Common myeloid progenitor, CD34-positive (primary cell): Measurements from ENCODE around the gene FGF12.

Experiments used
- CTCF ChIA-PET: fragments of 350-600 bp; sonication (Branson Sonifier 250); formaldehyde crosslinking; loops from one replicate; lab custom pipeline; 2021; ENCODE audit warnings: antibody characterized with exemption; lab: Charles Lee
- POLR2A ChIA-PET: fragments of 350-600 bp; sonication (Branson Sonifier 250); formaldehyde crosslinking; loops from one replicate; lab custom pipeline; 2021; ENCODE audit warnings: antibody characterized with exemption; lab: Charles Lee
- DNase-seq, 3 donors: peaks; one replicate each; pipeline versions ENCODE4 v3.0.0 to v3.0.0-alpha.2; 2013
- H3K27ac ChIP-seq, 2 experiments: 1 replicate in 1 of 2; 2 replicates in 1 of 2; pipeline ENCODE4 v1.7.0; 2013; ENCODE audit warnings: inconsistent platforms in 2 of 2, low read length in 2 of 2, mild to moderate bottlenecking in 2 of 2, low read depth in 1 of 2, moderate library complexity in 1 of 2; ENCODE audit not compliant: severe bottlenecking in 2 of 2, insufficient read depth in 1 of 2, poor library complexity in 1 of 2
- H3K27me3 ChIP-seq, 5 experiments: replicated peaks in 2 of 5; 1 replicate in 3 of 5; 2 replicates in 2 of 5; pipeline versions ENCODE4 v1.6.1 to v1.7.0; 2013; ENCODE audit warnings: low read length in 4 of 5, mild to moderate bottlenecking in 2 of 5, moderate library complexity in 2 of 5, inconsistent platforms in 1 of 5; ENCODE audit not compliant: insufficient read depth in 5 of 5, control insufficient read depth in 4 of 5
- H3K36me3 ChIP-seq, 4 experiments: 1 replicate in 2 of 4; 2 replicates in 2 of 4; pipeline versions ENCODE4 v1.6.1 to v1.7.0; 2013; ENCODE audit warnings: low read length in 3 of 4, control low read depth in 1 of 4, mild to moderate bottlenecking in 1 of 4; ENCODE audit not compliant: control insufficient read depth in 4 of 4, insufficient read depth in 4 of 4
- H3K4me1 ChIP-seq, 4 experiments: 1 replicate in 3 of 4; 2 replicates in 1 of 4; pipeline versions ENCODE4 v1.6.1 to v1.7.1; 2013; ENCODE audit warnings: low read length in 3 of 4, mild to moderate bottlenecking in 3 of 4, control low read depth in 1 of 4, inconsistent platforms in 1 of 4, moderate library complexity in 1 of 4; ENCODE audit not compliant: control insufficient read depth in 4 of 4, insufficient read depth in 4 of 4; ENCODE audit errors: control extremely low read depth in 1 of 4
- H3K4me3 ChIP-seq, 7 experiments: 1 replicate in 4 of 7; 2 replicates in 3 of 7; pipeline versions ENCODE4 v1.5.1 to v1.7.0; 2013; ENCODE audit warnings: mild to moderate bottlenecking in 7 of 7, low read length in 6 of 7, moderate library complexity in 6 of 7, inconsistent platforms in 2 of 7, low read depth in 2 of 7, control low read depth in 1 of 7; ENCODE audit not compliant: insufficient read depth in 4 of 7, control insufficient read depth in 1 of 7; ENCODE audit errors: extremely low read depth in 1 of 7
- H3K9me3 ChIP-seq, 5 experiments: 1 replicate in 4 of 5; 2 replicates in 1 of 5; pipeline versions ENCODE4 v1.6.1 to v1.7.1; 2013; ENCODE audit warnings: low read length in 4 of 5, mild to moderate bottlenecking in 2 of 5, inconsistent platforms in 1 of 5, low read depth in 1 of 5, moderate library complexity in 1 of 5; ENCODE audit not compliant: control insufficient read depth in 4 of 5, insufficient read depth in 2 of 5; ENCODE audit errors: control extremely low read depth in 1 of 5
- WGBS: methylation state at CpG from one replicate; pipeline ENCODE4 v1.1.5; 2013; ENCODE audit not compliant: insufficient coverage; 5-methylcytosine and 5-hydroxymethylcytosine counted together

FGF12 gene

GRCh38 chr3:192128922-192129321 lies 598.4 kb downstream of the FGF12 start:
- ChIA-PET CTCF (interaction anchor here (1.1 to 4.8 kb wide), 3 partner anchors 8 to 315 kb away, joined by 3 to 37 read pairs (median 6); no protein-coding TSS in a partner anchor), POLR2A (no interaction called here)
- H3K4me3 ChIP-seq = no peak overlapping the region
- no peak overlapping the region for H3K27ac ChIP-seq
- no peaks in the 10 kb centered on the region for H3K4me1 ChIP-seq
- no peak for DNase-seq
- H3K27me3 ChIP-seq = peaks cover 0 to 2% (median 0%) of the 10 kb centered on the region in 5 experiments
- no CpG with 5 or more reads among the region's 4 CpGs for WGBS
- no peaks in the 10 kb centered on the region for H3K9me3 ChIP-seq
- no peaks in the 10 kb centered on the region for H3K36me3 ChIP-seq

GRCh38 chr3:192128060-192128459 lies 599.3 kb downstream of the FGF12 start:
- ChIA-PET POLR2A (no interaction called here), CTCF (interaction anchor here (2.1 to 4.8 kb wide), 2 partner anchors 295 to 316 kb away, joined by 6 to 37 read pairs; no protein-coding TSS in a partner anchor)
- H3K27me3 ChIP-seq = peaks cover 0 to 2% (median 0%) of the 10 kb centered on the region in 5 experiments
- DNase-seq = no peak
- H3K36me3 ChIP-seq = no peaks in the 10 kb centered on the region
- H3K27ac ChIP-seq = no peak overlapping the region
- no peaks in the 10 kb centered on the region for H3K9me3 ChIP-seq
- H3K4me3 ChIP-seq = no peak overlapping the region
- H3K4me1 ChIP-seq = no peaks in the 10 kb centered on the region
- no CpG with 5 or more reads among the region's 4 CpGs for WGBS

- Histone ChIP-seq H3K27me3 (peaks cover 0 to 3% (median 0%) of the 10 kb centered on the region in 5 experiments), H3K9me3 (no peaks in the 10 kb centered on the region), H3K36me3 (no peaks in the 10 kb centered on the region), H3K27ac (no peak overlapping the region), H3K4me3 (no peak overlapping the region), H3K4me1 (no peaks in the 10 kb centered on the region)
- no peak for DNase-seq
- ChIA-PET CTCF (no interaction called here), POLR2A (no interaction called here)
- 89% methylated on average over 13 of the region's 13 CpGs for WGBS
Measured at GRCh38 chr3:192122832-192123594, 604.3 kb downstream of the FGF12 start.

GRCh38 chr3:192121923-192122322 lies 605.4 kb downstream of the FGF12 start:
- no CpG with 5 or more reads among the region's 3 CpGs for WGBS
- ChIA-PET POLR2A (no interaction called here), CTCF (no interaction called here)
- H3K4me3 ChIP-seq = no peak overlapping the region
- no peaks in the 10 kb centered on the region for H3K9me3 ChIP-seq
- peaks cover 0 to 3% (median 0%) of the 10 kb centered on the region in 5 experiments for H3K27me3 ChIP-seq
- H3K27ac ChIP-seq = no peak overlapping the region
- no peaks in the 10 kb centered on the region for H3K36me3 ChIP-seq
- H3K4me1 ChIP-seq = no peaks in the 10 kb centered on the region
- DNase-seq = no peak

GRCh38 chr3:192108820-192109219 lies 618.5 kb downstream of the FGF12 start:
- CTCF ChIA-PET = no interaction called here
- no peak overlapping the region for H3K27ac ChIP-seq
- H3K27me3 ChIP-seq = no peaks in the 10 kb centered on the region
- no peak for DNase-seq
- no peaks in the 10 kb centered on the region for H3K9me3 ChIP-seq
- H3K4me3 ChIP-seq = no peak overlapping the region
- H3K4me1 ChIP-seq = no peaks in the 10 kb centered on the region
- POLR2A ChIA-PET = no interaction called here
- no peaks in the 10 kb centered on the region for H3K36me3 ChIP-seq

- Histone ChIP-seq H3K27me3 (no peaks in the 10 kb centered on the region), H3K9me3 (no peaks in the 10 kb centered on the region), H3K36me3 (no peaks in the 10 kb centered on the region), H3K4me3 (no peak overlapping the region), H3K27ac (no peak overlapping the region), H3K4me1 (no peaks in the 10 kb centered on the region)
- ChIA-PET CTCF (no interaction called here), POLR2A (no interaction called here)
- no peak for DNase-seq
- no CpG with 5 or more reads among the region's 4 CpGs for WGBS
Measured at GRCh38 chr3:192106543-192106942, 620.8 kb downstream of the FGF12 start.

- no peak for DNase-seq
- no peaks in the 10 kb centered on the region for H3K27me3 ChIP-seq
- POLR2A ChIA-PET = no interaction called here
- H3K4me1 ChIP-seq = no peaks in the 10 kb centered on the region
- no peak overlapping the region for H3K4me3 ChIP-seq
- H3K9me3 ChIP-seq = peaks cover 0 to 1% (median 0%) of the 10 kb centered on the region in 5 experiments
- CTCF ChIA-PET = no interaction called here
- WGBS = 100% methylated on average over 1 of the region's 1 CpG
- no peak overlapping the region for H3K27ac ChIP-seq
- H3K36me3 ChIP-seq = no peaks in the 10 kb centered on the region
Measured at GRCh38 chr3:192092388-192093005, 634.8 kb downstream of the FGF12 start.
